ENCODE data around the gene RNF157. TPM values are rescaled to one million over a fixed set of nuclear protein-coding genes. Genes with fewer than 3 reads are reported as not detected.

RNF157 gene
- total RNA-seq, 1 donor from 2014 or later: 8.8 TPM

DNA sequence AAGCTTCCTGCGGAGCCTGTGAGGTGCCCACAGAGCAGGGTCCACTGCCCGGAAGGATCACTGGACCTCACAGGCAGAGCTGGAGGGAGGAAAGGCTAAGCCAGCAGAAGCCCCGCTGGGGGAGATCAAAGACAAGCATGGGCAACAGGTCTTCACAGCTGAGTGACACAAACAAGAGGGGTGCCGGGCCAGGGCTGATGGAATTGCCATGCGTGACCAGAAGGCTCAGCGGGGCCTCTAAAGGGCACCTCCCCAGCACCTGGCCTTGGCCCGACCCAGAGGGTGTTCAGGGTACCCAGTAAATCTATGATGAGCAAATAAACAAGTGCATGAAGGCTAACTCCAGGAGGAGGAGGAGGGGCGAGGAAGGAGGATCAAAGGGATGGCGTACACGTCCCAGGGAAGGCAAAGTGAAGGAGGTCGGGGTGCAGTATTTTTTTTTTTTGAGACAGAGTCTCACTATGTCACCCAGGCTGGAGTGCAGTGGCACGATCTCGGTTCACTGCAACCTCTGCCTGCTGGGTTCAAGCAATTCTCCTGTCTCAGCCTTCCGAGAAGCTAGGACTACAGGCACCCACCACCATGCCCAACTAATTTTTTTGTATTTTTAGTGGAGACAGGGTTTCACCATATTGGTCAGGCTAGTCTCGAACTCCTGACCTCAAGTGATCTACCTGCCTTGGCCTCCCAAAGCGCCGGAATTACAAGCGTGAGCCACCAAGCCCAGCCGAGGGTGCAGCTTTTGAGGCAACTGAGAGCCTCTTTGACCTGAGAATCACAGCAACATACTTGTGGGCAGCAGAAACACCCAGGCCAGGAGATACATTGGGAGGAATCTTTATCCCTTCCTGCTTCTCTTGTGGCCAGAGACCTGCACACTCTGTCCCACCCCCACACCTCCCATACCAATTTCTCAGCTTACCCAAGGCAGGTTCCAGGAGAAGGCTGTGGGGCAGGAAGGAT is 120.6 kb downstream of the RNF157 start:
- Histone ChIP-seq H3K27me3 (no peaks in the 10 kb centered on the region), H3K4me3 (no peak overlapping the region), H3K9me3 (no peaks in the 10 kb centered on the region), H3K27ac (no peak overlapping the region), H3K4me1 (peaks cover 10% of the 10 kb centered on the region), H3K36me3 (no peaks in the 10 kb centered on the region)
- intact Hi-C loops (cut with DNase I): loop anchor here (2.0 to 5.0 kb wide), 2 partner anchors 63 to 161 kb away; no protein-coding TSS in a partner anchor
- no peak for DNase-seq (ENCODE audit: extremely low spot score in 2 of 2)
- TF ChIP-seq POLR2A (IDR thresholded peaks at IDR 0.05) (no peak), POLR2AphosphoS5 (IDR thresholded peaks at IDR 0.05; ENCODE audit: insufficient read depth in 1 of 2, low read depth in 1 of 2) (no peak)
- TF ChIP-seq, protein P1, sequence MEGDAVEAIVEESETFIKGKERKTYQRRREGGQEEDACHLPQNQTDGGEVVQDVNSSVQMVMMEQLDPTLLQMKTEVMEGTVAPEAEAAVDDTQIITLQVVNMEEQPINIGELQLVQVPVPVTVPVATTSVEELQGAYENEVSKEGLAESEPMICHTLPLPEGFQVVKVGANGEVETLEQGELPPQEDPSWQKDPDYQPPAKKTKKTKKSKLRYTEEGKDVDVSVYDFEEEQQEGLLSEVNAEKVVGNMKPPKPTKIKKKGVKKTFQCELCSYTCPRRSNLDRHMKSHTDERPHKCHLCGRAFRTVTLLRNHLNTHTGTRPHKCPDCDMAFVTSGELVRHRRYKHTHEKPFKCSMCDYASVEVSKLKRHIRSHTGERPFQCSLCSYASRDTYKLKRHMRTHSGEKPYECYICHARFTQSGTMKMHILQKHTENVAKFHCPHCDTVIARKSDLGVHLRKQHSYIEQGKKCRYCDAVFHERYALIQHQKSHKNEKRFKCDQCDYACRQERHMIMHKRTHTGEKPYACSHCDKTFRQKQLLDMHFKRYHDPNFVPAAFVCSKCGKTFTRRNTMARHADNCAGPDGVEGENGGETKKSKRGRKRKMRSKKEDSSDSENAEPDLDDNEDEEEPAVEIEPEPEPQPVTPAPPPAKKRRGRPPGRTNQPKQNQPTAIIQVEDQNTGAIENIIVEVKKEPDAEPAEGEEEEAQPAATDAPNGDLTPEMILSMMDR (IDR thresholded peaks at IDR 0.05): no peak

- Histone ChIP-seq H3K4me3 (no peak overlapping the region), H3K36me3 (no peaks in the 10 kb centered on the region), H3K27ac (no peak overlapping the region), H3K27me3 (no peaks in the 10 kb centered on the region), H3K4me1 (no peaks in the 10 kb centered on the region), H3K9me3 (no peaks in the 10 kb centered on the region)
- no peak for DNase-seq (ENCODE audit: extremely low spot score in 2 of 2)
- no peak for TF ChIP-seq POLR2A (IDR thresholded peaks at IDR 0.05)
- TF ChIP-seq, protein P1 (IDR thresholded peaks at IDR 0.05): no peak
- TF ChIP-seq POLR2AphosphoS5 (IDR thresholded peaks at IDR 0.05; ENCODE audit: insufficient read depth in 1 of 2, low read depth in 1 of 2): no peak
- intact Hi-C loops (cut with DNase I): no loop called here
Measured at GRCh38 chr17:76115138-76115754, 125.0 kb downstream of the RNF157 start.

- Histone ChIP-seq H3K36me3 (no peaks in the 10 kb centered on the region), H3K27me3 (no peaks in the 10 kb centered on the region), H3K27ac (no peak overlapping the region), H3K9me3 (no peaks in the 10 kb centered on the region), H3K4me3 (no peak overlapping the region), H3K4me1 (no peaks in the 10 kb centered on the region)
- intact Hi-C loops (cut with DNase I): no loop called here
- DNase-seq (ENCODE audit: extremely low spot score in 2 of 2): no peak
- TF ChIP-seq, protein P1 (IDR thresholded peaks at IDR 0.05): no peak
- TF ChIP-seq POLR2AphosphoS5 (IDR thresholded peaks at IDR 0.05; ENCODE audit: insufficient read depth in 1 of 2, low read depth in 1 of 2): no peak
- TF ChIP-seq POLR2A (IDR thresholded peaks at IDR 0.05): no peak
Measured at GRCh38 chr17:76111956-76112355, 128.3 kb downstream of the RNF157 start.

DNA sequence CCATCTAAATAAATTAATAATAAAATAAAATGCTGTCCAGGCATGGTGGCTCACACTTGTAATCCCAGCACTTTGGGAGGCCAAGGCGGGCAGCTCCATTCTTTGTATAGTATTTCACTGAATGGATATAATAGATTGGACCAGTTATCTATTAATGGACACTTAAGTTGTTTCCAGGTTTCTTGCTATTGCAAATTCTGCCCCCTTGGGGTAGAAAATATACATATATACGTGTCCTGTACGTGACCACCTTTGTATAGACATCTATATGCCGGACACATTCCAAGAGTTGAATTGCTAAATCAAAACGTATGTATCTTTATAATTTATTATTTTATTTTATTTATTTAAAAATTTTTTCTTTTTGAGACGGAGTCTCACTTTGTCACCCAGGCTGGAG is 132.8 kb downstream of the RNF157 start:
- Histone ChIP-seq H3K27ac (no peak overlapping the region), H3K4me1 (peaks cover 16% of the 10 kb centered on the region), H3K9me3 (no peaks in the 10 kb centered on the region), H3K36me3 (no peaks in the 10 kb centered on the region), H3K4me3 (no peak overlapping the region), H3K27me3 (no peaks in the 10 kb centered on the region)
- DNase-seq (ENCODE audit: extremely low spot score in 2 of 2): no peak
- TF ChIP-seq, protein P1 (IDR thresholded peaks at IDR 0.05): no peak
- TF ChIP-seq POLR2A (IDR thresholded peaks at IDR 0.05) (no peak), POLR2AphosphoS5 (IDR thresholded peaks at IDR 0.05; ENCODE audit: insufficient read depth in 1 of 2, low read depth in 1 of 2) (no peak)
- intact Hi-C loops (cut with DNase I): no loop called here
